Heart right ventricle (tissue), 16 donors: ENCODE results near the gene DNMT3A. TPM values are rescaled to one million over a fixed set of nuclear protein-coding genes. Genes with fewer than 3 reads are reported as not detected.
"Not testable (repeated sequence)": the region's sequence is repeated elsewhere in the genome, so short reads cannot be mapped to it uniquely, and the experiment has no call there.

Experiments
- ATAC-seq, 8 donors: fragments of 200-7000 bp; cut with Tn5 transposase; one replicate each; pipeline ENCODE4 v1.9.1; 2020; ENCODE audit warnings: mild to moderate bottlenecking in 8 of 8, moderate library complexity in 8 of 8, moderate number of reproducible peaks in 1 of 8
- DNase-seq, 2 donors: peaks; one replicate each; pipeline ENCODE4 v3.0.0-alpha.2; 2020
- H3K27ac ChIP-seq, 10 donors: fragments of 200-600 bp; sonication (generic) in 2 of 10; one replicate each; pipeline versions ENCODE4 v1.5.0 to v1.8.0; 2020 to 2022; ENCODE audit warnings: mild to moderate bottlenecking in 3 of 10
- H3K27me3 ChIP-seq, 7 donors: fragments of 200-600 bp; one replicate each; pipeline ENCODE4 v1.8.0; 2021 to 2022; ENCODE audit warnings: mild to moderate bottlenecking in 2 of 7
- H3K36me3 ChIP-seq, 9 donors: fragments of 200-600 bp; sonication (generic) in 1 of 9; one replicate each; pipeline versions ENCODE4 v1.5.0 to v1.8.0; 2020 to 2022; ENCODE audit warnings: mild to moderate bottlenecking in 2 of 9
- H3K4me1 ChIP-seq, 9 donors: fragments of 200-600 bp; sonication (generic) in 1 of 9; one replicate each; pipeline versions ENCODE4 v1.5.0 to v1.8.0; 2020 to 2022; ENCODE audit warnings: mild to moderate bottlenecking in 4 of 9
- H3K4me3 ChIP-seq, 10 donors: fragments of 200-600 bp; sonication (generic) in 2 of 10; one replicate each; pipeline versions ENCODE4 v1.5.0 to v1.8.0; 2020 to 2022; ENCODE audit warnings: mild to moderate bottlenecking in 7 of 10, moderate library complexity in 2 of 10
- H3K9me3 ChIP-seq, 11 donors: fragments of 200-600 bp in 10 of 11; sonication (generic) in 2 of 11; one replicate each; pipeline versions ENCODE4 v1.5.0 to v1.8.0; 2013 to 2022; ENCODE audit warnings: mild to moderate bottlenecking in 2 of 11, control low read depth in 1 of 11, moderate library complexity in 1 of 11
- WGBS, 2 donors: extraction: QIAGEN DNeasy Blood & Tissue Kit; methylation state at CpG; one replicate each; pipeline ENCODE4 v1.1.7; 2013; ENCODE audit warnings: inconsistent platforms in 1 of 2; 5-methylcytosine and 5-hydroxymethylcytosine counted together
- intact Hi-C, 10 donors: fragments of 100-400 bp; cut with DNase I; formaldehyde crosslinking; loops; one replicate each; pipeline versions ENCODE4 v1.11.1 to v1.14.2; 2022
- polyA plus RNA-seq, 2 donors: library from polyadenylated mRNA; stranded (reverse); fragments of 200-250 nt; gene quantifications; one replicate each; pipeline ENCODE4 v1.2.3, GENCODE V29; 2013
- total RNA-seq, 10 donors: library from RNA; stranded (reverse); fragmentation: NEBNext Ultra II Directional in 3 of 10; extraction: Animal tissue kit (Norgen Biotek cat#: 25700) in 3 of 10; gene quantifications; one replicate each; pipeline versions ENCODE4 v1.2.1 to v1.2.4, GENCODE V29; 2021 to 2023
- TF ChIP-seq, protein P1 (sequence below), 9 donors: fragments of 200-600 bp; sonication (generic) in 2 of 9; IDR thresholded peaks; one replicate each; pipeline versions ENCODE4 v1.5.0 to v1.8.0; 2021 to 2022; ENCODE audit warnings: antibody characterized with exemption in 9 of 9, mild to moderate bottlenecking in 5 of 9, moderate library complexity in 1 of 9
- donor health status: Arrhythmogenic right ventricular cardiomyopathy.
- donor health status: ischemic (EF 13 %, LVEDD 7.1; RV severe dilation, severe dysfunction).
- donor health status: healthy with polysubstance abuse.
- donor health status: DM: no; HTN: yes; CAD: no.
- donor health status: DM: no; HTN: no; CAD: no.
- donor health status: ischemic (EF 25% LVEDD 6.9; RV normal size, moderate dysfunction).
- donor health status: ischemic (EF 25% LVEDD 5.7; RV mildly dilated, moderate dysfunction).
- donor health status: healthy.
- donor health status: DM: yes; HTN: yes; CAD: no.
- donor health status: Ischemic cardiomyopathy.
- donor health status: ischemic (EF 35%, LVEDD 5.7; RV mildly dilated, moderate dysfunction).
- donor health status: nonischemic (EF 11% LVEDD 7.7; RV severe dilation, severe dysfunction).
- donor health status: DM: yes; HTN: yes; CAD: no.
- donor health status: PGD.
- donor health status: ischemic (EF 29% LVEDD 5.4; RV normal size, mild dysfunction).
- donor health status: nonischemic (EF 23%, LVEDD 6.1; RV moderate dilation, normal function).

The DNMT3A gene
- total and polyA plus RNA-seq, 12 donors: 4.7 to 23.7 (median 19.3) TPM

DNA sequence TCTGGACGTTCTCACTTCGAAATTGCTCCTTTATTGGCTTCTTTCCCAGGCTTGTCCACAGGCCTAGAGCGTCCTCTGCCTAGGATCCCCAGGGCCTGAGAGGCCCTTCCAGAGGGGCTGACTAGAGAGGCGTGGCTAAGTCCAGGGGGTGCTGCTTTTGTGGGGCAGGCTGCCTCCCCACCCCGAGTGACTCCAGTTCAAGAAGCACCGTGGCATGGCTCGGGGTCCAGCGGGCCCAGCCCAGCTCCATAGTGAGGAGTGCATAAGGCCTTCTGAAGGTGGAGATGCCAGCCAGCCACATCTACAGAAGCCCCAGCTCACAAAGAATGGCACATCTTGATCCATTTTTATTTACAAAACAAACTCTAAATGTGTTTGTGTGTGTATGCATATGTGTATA, 128.5 kb downstream of the DNMT3A start:
- DNase-seq: no peak
- 38 to 44% methylated on average over 8 of the region's 8 CpGs for WGBS, 2 donors

GRCh38 chr2:25210923-25211322, 130.8 kb downstream of the DNMT3A start:
- DNase-seq, ATAC-seq, H3K9me3 ChIP-seq, intact Hi-C loops, H3K36me3 ChIP-seq, H3K27ac ChIP-seq, H3K4me3 ChIP-seq, H3K27me3 ChIP-seq: not testable (repeated sequence)
- WGBS, 2 donors: 97 to 98% methylated on average over 6 of the region's 6 CpGs
- H3K4me1 ChIP-seq: peaks cover 0 to 14% (median 0%) of the 10 kb centered on the region in 9 donors

More for the DNA sequence above, 128.5 kb downstream of the DNMT3A start:
- intact Hi-C loops: no loop called here
- Histone ChIP-seq H3K9me3 (no peaks in the 10 kb centered on the region), H3K4me1 (peaks cover 0 to 13% (median 5%) of the 10 kb centered on the region in 9 donors), H3K27ac (no peak overlapping the region), H3K36me3 (no peaks in the 10 kb centered on the region), H3K4me3 (no peak overlapping the region), H3K27me3 (no peaks in the 10 kb centered on the region)
- TF ChIP-seq, protein P1, sequence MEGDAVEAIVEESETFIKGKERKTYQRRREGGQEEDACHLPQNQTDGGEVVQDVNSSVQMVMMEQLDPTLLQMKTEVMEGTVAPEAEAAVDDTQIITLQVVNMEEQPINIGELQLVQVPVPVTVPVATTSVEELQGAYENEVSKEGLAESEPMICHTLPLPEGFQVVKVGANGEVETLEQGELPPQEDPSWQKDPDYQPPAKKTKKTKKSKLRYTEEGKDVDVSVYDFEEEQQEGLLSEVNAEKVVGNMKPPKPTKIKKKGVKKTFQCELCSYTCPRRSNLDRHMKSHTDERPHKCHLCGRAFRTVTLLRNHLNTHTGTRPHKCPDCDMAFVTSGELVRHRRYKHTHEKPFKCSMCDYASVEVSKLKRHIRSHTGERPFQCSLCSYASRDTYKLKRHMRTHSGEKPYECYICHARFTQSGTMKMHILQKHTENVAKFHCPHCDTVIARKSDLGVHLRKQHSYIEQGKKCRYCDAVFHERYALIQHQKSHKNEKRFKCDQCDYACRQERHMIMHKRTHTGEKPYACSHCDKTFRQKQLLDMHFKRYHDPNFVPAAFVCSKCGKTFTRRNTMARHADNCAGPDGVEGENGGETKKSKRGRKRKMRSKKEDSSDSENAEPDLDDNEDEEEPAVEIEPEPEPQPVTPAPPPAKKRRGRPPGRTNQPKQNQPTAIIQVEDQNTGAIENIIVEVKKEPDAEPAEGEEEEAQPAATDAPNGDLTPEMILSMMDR (IDR thresholded peaks at IDR 0.05): no peak
- peak in 1 of 8 donors; percentile 33 for ATAC-seq

DNA sequence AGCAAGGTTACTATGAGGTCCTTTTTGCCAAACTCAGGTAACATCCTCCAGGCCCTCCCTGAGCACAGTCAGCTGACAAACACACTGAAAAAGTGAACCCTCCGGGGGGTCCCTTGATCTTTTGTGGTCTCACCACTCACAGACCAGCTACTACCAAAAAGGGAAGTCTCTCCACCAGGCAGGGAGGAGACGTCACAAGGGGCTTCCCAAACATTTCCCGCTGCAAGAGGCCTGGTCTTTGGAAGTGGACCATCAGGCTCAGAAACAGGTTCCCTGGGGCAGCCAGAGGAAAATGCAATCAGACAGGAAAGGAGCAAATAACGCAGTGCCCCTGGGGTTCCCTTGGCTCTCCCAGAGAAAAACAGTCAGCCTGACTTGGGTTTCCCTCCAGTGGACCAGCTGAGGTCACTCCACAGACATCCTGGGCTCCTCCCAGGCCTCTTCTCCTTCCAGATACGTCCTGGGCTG, 134.6 kb downstream of the DNMT3A start:
- Histone ChIP-seq H3K27ac (no peak overlapping the region), H3K36me3 (no peaks in the 10 kb centered on the region), H3K4me1 (peaks cover 0 to 14% (median 0%) of the 10 kb centered on the region in 9 donors), H3K27me3 (peaks cover 0 to 5% (median 0%) of the 10 kb centered on the region in 7 donors), H3K9me3 (no peaks in the 10 kb centered on the region), H3K4me3 (no peak overlapping the region)
- ATAC-seq (peak in 4 of 8 donors; percentile 20 to 41 (median 36)), DNase-seq (no peak)
- intact Hi-C loops: no loop called here
- TF ChIP-seq, protein P1 (IDR thresholded peaks at IDR 0.05): no peak
- WGBS, 2 donors: 66 to 71% methylated on average over 5 of the region's 5 CpGs

GRCh38 chr2:25204190-25204838, 137.4 kb downstream of the DNMT3A start:
- WGBS, 2 donors: 21 to 31% methylated on average over 59 of the region's 59 CpGs
- H3K9me3 ChIP-seq: no peaks in the 10 kb centered on the region
- no peaks in the 10 kb centered on the region for H3K36me3 ChIP-seq
- ATAC-seq (peak; percentile 56 to 73 (median 64)), DNase-seq (peak in 1 of 2 donors; percentile 32)
- TF ChIP-seq, protein P1 (IDR thresholded peaks at IDR 0.05): no peak
- peak overlapping the region in 7 of 10 donors; percentile 36 to 80 (median 56) for H3K27ac ChIP-seq
- H3K4me3 ChIP-seq: peak overlapping the region in 9 of 10 donors; percentile 14 to 53 (median 43)
- H3K27me3 ChIP-seq: peaks cover 0 to 5% (median 0%) of the 10 kb centered on the region in 7 donors
- intact Hi-C loops: no loop called here
- H3K4me1 ChIP-seq: peaks cover 0 to 8% (median 0%) of the 10 kb centered on the region in 9 donors

DNA sequence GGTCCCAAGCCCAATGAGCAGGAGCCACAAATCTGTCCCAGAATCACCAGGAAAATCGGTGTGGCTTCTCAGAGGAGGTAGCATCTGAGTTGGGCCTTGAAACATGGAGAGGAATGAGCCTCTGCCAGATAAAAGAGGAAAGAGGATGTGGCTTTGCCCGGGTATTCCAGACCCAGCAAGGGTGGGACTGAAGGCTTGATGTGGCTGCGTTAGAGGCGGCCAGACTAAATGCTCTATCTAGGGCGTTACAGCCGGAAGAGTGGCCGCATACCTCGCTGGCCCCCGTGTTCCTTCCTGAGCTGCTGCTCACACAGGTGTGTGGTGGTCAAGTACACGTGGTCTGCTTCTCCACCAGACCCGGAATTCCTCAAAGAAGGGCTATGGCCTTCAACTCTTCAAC, 139.4 kb downstream of the DNMT3A start:
- TF ChIP-seq, protein P1 (IDR thresholded peaks at IDR 0.05): no peak
- ATAC-seq (no peak), DNase-seq (no peak)
- H3K4me3 ChIP-seq: no peak overlapping the region
- H3K9me3 ChIP-seq: no peaks in the 10 kb centered on the region
- H3K36me3 ChIP-seq: no peaks in the 10 kb centered on the region
- no peak overlapping the region for H3K27ac ChIP-seq
- WGBS, 2 donors: 85 to 86% methylated on average over 11 of the region's 11 CpGs
- H3K4me1 ChIP-seq: peaks cover 0 to 10% (median 0%) of the 10 kb centered on the region in 9 donors
- intact Hi-C loops: no loop called here
- peaks cover 0 to 5% (median 0%) of the 10 kb centered on the region in 7 donors for H3K27me3 ChIP-seq
